GM21717 (cell line): ENCODE measurements around the gene ENTREP1.
A peak's percentile ranks its signal among the peaks of the same experiment; 100 is the strongest.
"Not testable (repeated sequence)": the region's sequence is repeated elsewhere in the genome, so short reads cannot be mapped to it uniquely, and the experiment has no call there.

Experiments used
- ATAC-seq: cut with Tn5 transposase; IDR thresholded peaks from one replicate; pipeline ENCODE4 v1.9.1; 2021; ENCODE audit warnings: mild to moderate bottlenecking, moderate library complexity; ENCODE audit not compliant: unreplicated experiment

Gene ENTREP1

GRCh38 chr9:69324549-69325401 is at the start of gene ENTREP1:
Gene ENTREP1, plus strand, starts transcription at chr9:69325215. Its CDS starts 95 bp downstream, at chr9:69325310.
- ATAC-seq, result no peak

DNA sequence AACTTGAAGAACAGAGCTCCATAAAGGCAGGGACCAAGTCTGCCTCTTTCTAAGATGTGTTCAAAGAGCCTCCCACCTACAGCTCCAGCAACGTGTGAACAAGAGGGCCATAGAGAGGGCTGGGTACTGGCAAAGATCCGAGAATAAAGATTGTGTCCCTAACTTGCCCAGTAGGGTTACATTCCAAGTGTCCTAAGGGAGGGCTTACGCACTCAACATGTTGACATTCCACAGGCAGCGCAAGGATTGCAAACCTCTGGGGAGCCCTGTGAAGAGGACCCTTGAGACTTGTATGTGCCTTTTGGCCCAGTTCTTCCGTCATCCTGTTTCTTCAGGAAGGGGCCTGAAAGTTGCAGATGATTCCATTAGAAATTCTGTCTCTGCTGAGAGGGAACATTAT is 48.2 kb upstream of the ENTREP1 start:
- ATAC-seq, result no peak

DNA sequence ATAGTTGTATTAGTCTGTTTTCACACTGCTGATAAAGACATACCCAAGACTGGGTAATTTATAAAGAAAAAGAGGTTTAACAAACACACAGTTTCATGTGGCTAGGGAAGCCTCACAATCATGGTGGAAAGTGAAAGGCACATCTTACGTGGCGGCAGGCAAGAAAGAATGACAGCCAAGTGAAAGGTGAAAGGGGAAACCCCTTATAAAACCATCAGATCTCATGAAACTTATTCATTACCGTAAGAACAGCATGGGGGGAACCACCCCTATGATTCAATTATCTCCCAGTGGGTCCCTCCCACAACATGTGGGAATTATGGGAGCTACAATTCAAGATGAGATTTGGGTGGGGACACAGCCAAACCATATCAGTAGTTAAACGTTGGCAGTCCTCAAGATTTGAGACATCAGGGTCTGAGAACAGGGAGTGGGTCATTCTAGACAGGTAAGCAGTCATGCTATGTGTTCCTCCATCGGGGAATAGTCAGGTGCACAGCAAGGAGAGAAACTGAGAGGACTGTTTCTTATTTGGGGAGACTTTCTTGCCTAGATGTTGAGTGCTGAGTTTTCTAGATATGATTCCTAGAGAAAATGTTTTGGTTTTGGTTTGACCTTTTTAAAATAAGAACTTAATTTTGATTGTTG is 45.8 kb upstream of the ENTREP1 start:
- peak; percentile 74 for ATAC-seq

- no peak for ATAC-seq
Observed at GRCh38 chr9:69279733-69280132, 45.3 kb upstream of the ENTREP1 start.

GRCh38 chr9:69283003-69283402 is 42.0 kb upstream of the ENTREP1 start:
- ATAC-seq, result no peak

DNA sequence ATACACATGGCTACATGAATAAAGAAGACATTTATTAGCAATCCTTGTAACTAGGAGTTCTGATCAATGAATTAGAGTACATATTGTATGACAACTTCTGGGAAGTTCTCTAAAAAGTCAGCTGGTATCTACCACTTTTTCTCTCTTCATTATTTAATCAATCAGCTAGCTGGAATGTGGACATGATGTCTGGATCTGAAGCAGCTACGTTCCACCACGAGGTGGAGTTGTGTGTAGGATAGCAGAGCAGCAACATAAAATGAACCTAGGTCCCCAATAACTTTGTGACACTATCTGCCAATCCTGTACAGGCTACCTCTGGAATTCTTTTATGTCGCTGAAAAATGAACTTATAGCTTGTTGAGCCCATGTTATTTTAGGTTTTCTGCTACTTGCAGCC is 32.9 kb upstream of the ENTREP1 start:
- no peak for ATAC-seq

- no peak for ATAC-seq
Observed at GRCh38 chr9:69293156-69293555, 31.9 kb upstream of the ENTREP1 start.

- no peak for ATAC-seq
Observed at GRCh38 chr9:69295872-69296552, 29.0 kb upstream of the ENTREP1 start.

GRCh38 chr9:69297300-69297980 is 27.6 kb upstream of the ENTREP1 start:
- ATAC-seq, result no peak

GRCh38 chr9:69299315-69299714 is 25.7 kb upstream of the ENTREP1 start:
- ATAC-seq, result no peak

GRCh38 chr9:69299826-69300225 is 25.2 kb upstream of the ENTREP1 start:
- no peak for ATAC-seq

GRCh38 chr9:69303331-69303730 is 21.7 kb upstream of the ENTREP1 start:
- ATAC-seq, result no peak

DNA sequence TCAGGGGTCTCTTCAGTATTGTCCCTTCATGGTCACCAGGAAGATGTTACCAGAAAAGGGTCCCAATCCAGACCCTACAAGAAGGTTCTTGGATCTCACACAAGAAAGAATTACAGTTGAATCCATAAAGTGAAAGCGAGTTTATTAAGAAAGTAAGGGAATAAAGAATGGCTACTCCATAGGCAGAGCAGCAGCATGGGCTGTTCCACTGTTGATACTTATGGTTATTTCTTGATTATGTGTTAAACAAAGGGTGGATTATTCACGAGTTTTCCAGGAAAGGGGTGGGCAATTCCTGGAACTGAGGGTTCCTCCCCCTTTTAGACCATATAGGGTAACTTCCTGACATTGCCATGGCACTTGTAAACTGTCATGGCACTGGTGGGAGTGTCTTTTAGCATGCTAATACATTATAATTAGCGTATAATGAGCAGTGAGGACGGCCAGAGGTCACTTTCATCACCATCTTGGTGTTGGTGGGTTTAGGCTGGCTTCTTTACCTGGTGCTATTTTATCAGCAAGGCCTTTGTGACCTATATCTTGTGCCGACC is 18.0 kb upstream of the ENTREP1 start:
- ATAC-seq, result not testable (repeated sequence)

DNA sequence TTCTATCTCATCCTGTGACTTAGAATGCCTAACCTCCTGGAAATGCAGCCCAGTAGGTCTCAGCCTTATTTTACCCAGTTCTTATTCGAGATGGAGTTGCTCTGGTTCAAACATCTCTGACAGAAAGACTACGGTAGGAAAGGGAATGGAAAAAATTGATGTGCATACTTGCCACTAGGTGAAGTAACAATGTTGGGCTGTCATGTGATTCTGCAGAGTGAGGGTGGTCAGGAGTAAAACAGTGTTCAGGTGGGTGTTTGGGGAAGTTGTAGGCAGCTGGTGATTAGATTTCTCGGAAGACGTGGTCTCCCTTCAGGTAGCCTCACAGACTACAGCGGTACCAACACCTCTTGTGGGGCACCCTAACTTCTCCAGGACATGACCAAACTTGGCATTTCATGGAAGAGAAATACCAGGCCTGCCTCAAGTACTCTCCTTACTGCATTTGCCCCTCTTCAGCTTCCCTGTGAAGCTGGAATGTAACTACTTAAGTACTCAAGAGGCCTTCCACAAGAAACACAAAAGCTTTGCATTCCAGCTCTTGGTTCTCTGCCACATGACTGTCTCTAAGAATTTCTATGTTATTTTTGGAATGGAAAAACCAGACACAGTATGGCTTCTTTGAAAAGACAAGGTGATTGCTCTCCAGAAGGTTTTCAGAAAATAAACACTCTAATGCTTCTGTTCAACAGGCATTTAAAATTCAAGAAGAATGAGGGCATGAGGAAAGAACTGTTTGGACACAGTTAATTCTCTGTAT is 17.4 kb upstream of the ENTREP1 start:
- ATAC-seq, result no peak

DNA sequence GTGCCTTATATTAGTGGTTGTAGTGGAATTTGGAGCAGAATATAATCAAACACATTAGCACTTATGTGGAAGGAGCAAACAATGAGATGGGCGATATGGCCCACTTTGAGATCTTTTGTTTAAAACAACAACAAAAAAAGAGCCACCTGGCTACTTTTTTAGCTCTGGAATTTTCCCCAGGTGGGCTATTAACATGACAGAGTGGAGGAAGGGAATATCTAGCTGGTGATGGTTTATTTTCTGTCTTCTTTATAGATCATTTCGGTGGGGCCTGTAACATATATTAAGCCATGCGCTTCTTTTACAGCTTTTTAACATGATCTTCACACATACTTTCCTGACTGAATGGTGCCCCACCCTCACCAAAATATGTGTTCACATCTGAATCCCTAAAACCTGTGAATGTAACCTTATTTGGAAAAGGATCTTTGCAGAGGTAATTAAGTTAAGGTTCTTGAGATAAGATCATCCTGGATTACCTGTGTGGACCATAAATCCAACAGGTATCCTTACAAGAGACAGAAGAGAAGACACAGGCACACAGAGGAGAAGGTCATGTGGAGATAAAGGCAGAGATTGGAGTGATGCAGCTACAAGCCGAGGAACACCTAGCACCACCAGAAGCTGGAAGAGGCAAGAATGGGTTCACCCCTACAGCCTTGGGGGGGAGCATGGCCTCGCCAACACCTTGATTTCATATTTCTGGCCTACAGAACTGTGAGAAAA is 16.6 kb upstream of the ENTREP1 start:
- ATAC-seq, result no peak

- no peak for ATAC-seq
Observed at GRCh38 chr9:69313175-69313574, 11.8 kb upstream of the ENTREP1 start.

- no peak for ATAC-seq
Observed at GRCh38 chr9:69314547-69314946, 10.5 kb upstream of the ENTREP1 start.

DNA sequence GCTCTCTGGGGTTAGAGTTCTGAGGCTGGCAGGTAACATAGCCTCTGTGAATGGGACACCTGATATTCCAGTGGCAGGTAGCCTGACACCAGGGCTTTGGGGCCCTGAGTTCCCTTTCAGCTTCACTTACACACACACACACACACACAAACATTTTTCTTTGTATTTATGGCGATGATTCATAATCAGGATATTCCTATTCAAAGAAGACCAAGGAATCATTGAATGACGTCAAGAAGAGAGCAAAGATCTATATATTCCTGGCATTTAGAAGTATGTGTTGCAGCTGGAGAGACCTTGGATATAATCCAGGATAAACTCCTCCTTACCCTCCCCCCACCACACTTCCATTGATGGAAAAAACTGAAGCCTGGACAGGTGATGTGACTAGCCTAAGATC is 7.9 kb upstream of the ENTREP1 start:
- ATAC-seq, result no peak

DNA sequence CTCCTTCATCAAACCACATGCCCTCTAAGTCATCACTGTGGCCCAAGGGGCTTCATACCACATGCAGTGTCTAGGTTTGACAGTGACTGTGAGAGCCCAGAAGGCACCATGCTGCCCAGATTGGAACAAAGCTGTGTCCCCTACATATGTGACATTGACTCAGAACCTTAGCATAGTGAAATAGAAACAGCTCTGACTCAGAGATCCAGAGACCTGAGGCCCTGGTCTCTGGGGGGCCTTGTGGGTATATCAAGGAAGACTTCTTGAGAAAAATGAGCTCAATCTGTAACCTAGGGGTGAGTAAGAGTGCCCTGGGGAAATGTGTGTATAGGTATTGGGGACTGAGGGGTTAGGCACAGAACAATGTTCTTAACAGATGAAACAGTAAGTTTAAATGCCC is 7.1 kb upstream of the ENTREP1 start:
- ATAC-seq, result peak; percentile 84
